ENCODE results near the gene LARGE1. TPM values are rescaled to one million over a fixed set of nuclear protein-coding genes. Genes with fewer than 3 reads are reported as not detected.

The LARGE1 gene
- total and polyA plus RNA-seq, 2 of the 8 experiments (the other 6 are each of a cell fraction or from before 2014, with no cell fraction given), result 43.7 to 83.0 TPM

GRCh38 chr22:33821290-33821689 lies 99.0 kb downstream of the LARGE1 start (continued):
- no peak for TF ChIP-seq EP300 (IDR thresholded peaks at IDR 0.05; ENCODE audit: borderline replicate concordance in 1 of 2, low read depth in 2 of 2, low read length in 2 of 2)
- no peak for TF ChIP-seq BRCA1 (IDR thresholded peaks at IDR 0.05; ENCODE audit: low read depth, low read length)
- TF ChIP-seq TAF7 (optimal IDR thresholded peaks at IDR 0.05; ENCODE audit: borderline replicate concordance, low read depth, low read length), result no peak
- TF ChIP-seq CHD2 (IDR thresholded peaks at IDR 0.05; ENCODE audit: low read length), result no peak
- no peak for TF ChIP-seq NRF1 (IDR thresholded peaks at IDR 0.05; ENCODE audit: low read depth, low read length)
- no peak for TF ChIP-seq MAFK (IDR thresholded peaks at IDR 0.05; ENCODE audit: low read depth, low read length)
- TF ChIP-seq POLR2A (IDR thresholded peaks at IDR 0.05; ENCODE audit: control extremely low read depth in 1 of 2, low read depth in 2 of 2, low read length in 2 of 2), result no peak
- no peak for TF ChIP-seq SP1 (IDR thresholded peaks at IDR 0.05; ENCODE audit: low read depth, low read length)
